ENCODE results near the gene CALM3.
"Not testable (repeated sequence)": the region's sequence is repeated elsewhere in the genome, so short reads cannot be mapped to it uniquely, and the experiment has no call there.

CALM3 gene

GRCh38 chr19:46601318-46602224, at the start of gene CALM3:
TSS of gene CALM3 (plus strand) at chr19:46601330. CDS start at chr19:46601435, 105 bp downstream.
- no peak for DNase-seq (ENCODE audit: low read depth, low spot score)

- no peak for DNase-seq (ENCODE audit: low read depth, low spot score)
Observed at GRCh38 chr19:46552891-46553290, 48.2 kb upstream of the CALM3 start.

- DNase-seq (ENCODE audit: low read depth, low spot score) = no peak
Observed at GRCh38 chr19:46554161-46554560, 47.0 kb upstream of the CALM3 start.

GRCh38 chr19:46555628-46556280, 45.4 kb upstream of the CALM3 start:
- no peak for DNase-seq (ENCODE audit: low read depth, low spot score)

- not testable (repeated sequence) for DNase-seq (ENCODE audit: low read depth, low spot score)
Observed at GRCh38 chr19:46556471-46556870, 44.7 kb upstream of the CALM3 start.

GRCh38 chr19:46559203-46559602, 41.9 kb upstream of the CALM3 start:
- no peak for DNase-seq (ENCODE audit: low read depth, low spot score)

- DNase-seq (ENCODE audit: low read depth, low spot score) = not testable (repeated sequence)
Observed at GRCh38 chr19:46559675-46560074, 41.5 kb upstream of the CALM3 start.

GRCh38 chr19:46564701-46565100, 36.4 kb upstream of the CALM3 start:
- DNase-seq (ENCODE audit: low read depth, low spot score) = no peak

GRCh38 chr19:46571495-46571894, 29.6 kb upstream of the CALM3 start:
- no peak for DNase-seq (ENCODE audit: low read depth, low spot score)

- no peak for DNase-seq (ENCODE audit: low read depth, low spot score)
Observed at GRCh38 chr19:46573679-46574498, 27.2 kb upstream of the CALM3 start.

- no peak for DNase-seq (ENCODE audit: low read depth, low spot score)
Observed at GRCh38 chr19:46574533-46574932, 26.6 kb upstream of the CALM3 start.

- DNase-seq (ENCODE audit: low read depth, low spot score) = no peak
Observed at GRCh38 chr19:46578450-46578849, 22.7 kb upstream of the CALM3 start.

- DNase-seq (ENCODE audit: low read depth, low spot score) = peak; percentile 38
Observed at GRCh38 chr19:46579361-46579879, 21.7 kb upstream of the CALM3 start.

- no peak for DNase-seq (ENCODE audit: low read depth, low spot score)
Observed at GRCh38 chr19:46580247-46580646, 20.9 kb upstream of the CALM3 start.

- DNase-seq (ENCODE audit: low read depth, low spot score) = no peak
Observed at GRCh38 chr19:46585539-46585938, 15.6 kb upstream of the CALM3 start.

- DNase-seq (ENCODE audit: low read depth, low spot score) = no peak
Observed at GRCh38 chr19:46586294-46586693, 14.8 kb upstream of the CALM3 start.

- no peak for DNase-seq (ENCODE audit: low read depth, low spot score)
Observed at GRCh38 chr19:46587861-46588260, 13.3 kb upstream of the CALM3 start.

- no peak for DNase-seq (ENCODE audit: low read depth, low spot score)
Observed at GRCh38 chr19:46591254-46591653, 9.9 kb upstream of the CALM3 start.

- DNase-seq (ENCODE audit: low read depth, low spot score) = no peak
Observed at GRCh38 chr19:46591870-46592269, 9.3 kb upstream of the CALM3 start.

GRCh38 chr19:46596008-46596407, 5.1 kb upstream of the CALM3 start:
- no peak for DNase-seq (ENCODE audit: low read depth, low spot score)

GRCh38 chr19:46598372-46598917, 2.7 kb upstream of the CALM3 start:
- no peak for DNase-seq (ENCODE audit: low read depth, low spot score)

All from activated naive CD8-positive, alpha-beta T cell treated with anti-CD3 and anti-CD28 coated beads, Interleukin-2, amount 50 U/mL, for 16 hours (primary cell).